Sigmoid colon (tissue), 7 donors: ENCODE results near the gene DIO3. TPM values are rescaled to one million over a fixed set of nuclear protein-coding genes. Genes with fewer than 3 reads are reported as not detected.

ENCODE experiments used
- DNase-seq: peaks from one replicate; pipeline ENCODE4 v3.0.0-alpha.2; 2019
- H3K27ac ChIP-seq, 4 donors: fragments of 200-600 bp; sonication (generic); one replicate each; pipeline ENCODE4 v1.5.1; 2016 to 2019; ENCODE audit warnings: mild to moderate bottlenecking in 1 of 4
- H3K27me3 ChIP-seq, 3 donors: fragments of 200-600 bp; sonication (generic); one replicate each; pipeline ENCODE4 v1.5.1; 2019; ENCODE audit warnings: mild to moderate bottlenecking in 1 of 3
- H3K36me3 ChIP-seq, 4 donors: fragments of 200-600 bp; sonication (generic); one replicate each; pipeline ENCODE4 v1.5.1; 2016 to 2019
- H3K4me1 ChIP-seq, 4 donors: fragments of 200-600 bp; sonication (generic); one replicate each; pipeline ENCODE4 v1.5.1; 2017 to 2019
- H3K4me3 ChIP-seq, 4 donors: fragments of 200-600 bp; sonication (generic); one replicate each; pipeline ENCODE4 v1.5.1; 2017 to 2019; ENCODE audit warnings: mild to moderate bottlenecking in 2 of 4, moderate library complexity in 1 of 4
- H3K9me3 ChIP-seq, 4 donors: fragments of 200-600 bp in 3 of 4; sonication (generic) in 3 of 4; one replicate each; pipeline versions ENCODE4 v1.5.1 to v1.6.1; 2013 to 2019
- CTCF ChIP-seq, 4 experiments: fragments of 450-650 bp in 3 of 4; fragments of 200-600 bp in 1 of 4; IDR thresholded peaks; one replicate each; pipeline ENCODE4 v1.5.1; 2016 to 2019; ENCODE audit warnings: antibody characterized with exemption in 4 of 4, mild to moderate bottlenecking in 3 of 4, moderate library complexity in 2 of 4
- EP300 ChIP-seq, 4 donors: sonication (generic); formaldehyde crosslinking; IDR thresholded peaks; one replicate each; pipeline ENCODE4 v1.6.1; 2017; ENCODE audit warnings: antibody characterized with exemption in 4 of 4
- POLR2A ChIP-seq, 2 donors: fragments of 450-650 bp; IDR thresholded peaks; one replicate each; pipeline ENCODE4 v1.6.1; 2016; ENCODE audit warnings: antibody characterized with exemption in 2 of 2, mild to moderate bottlenecking in 2 of 2, moderate library complexity in 2 of 2
- POLR2AphosphoS5 ChIP-seq, 4 donors: sonication (generic); formaldehyde crosslinking; IDR thresholded peaks; one replicate each; pipeline ENCODE4 v1.6.1; 2017; ENCODE audit warnings: antibody characterized with exemption in 4 of 4
- WGBS, 2 donors: extraction: QIAGEN DNeasy Blood & Tissue Kit; methylation state at CpG; one replicate each; pipeline ENCODE4 v1.1.7; 2013; 5-methylcytosine and 5-hydroxymethylcytosine counted together
- intact Hi-C: fragments of 100-400 bp; cut with DNase I; formaldehyde crosslinking; loops from one replicate; pipeline ENCODE4 v1.15.1; 2023
- polyA plus RNA-seq, 3 donors: library from polyadenylated mRNA; stranded (reverse); fragments of 200-250 nt; gene quantifications; one replicate each; pipeline ENCODE4 v1.2.3, GENCODE V29; 2013
- total RNA-seq, 4 donors: library from RNA; depleted of rRNA; stranded (reverse); fragments of >200 nt; gene quantifications; one replicate each; pipeline ENCODE4 v1.1.0, GENCODE V29; 2016
- donor health status: healthy with polysubstance abuse.
- donor health status: Bipolar disorder and iron deficiency.
- donor health status: healthy.

The DIO3 gene
- total and polyA plus RNA-seq, 7 donors: 0.23 to 6.0 (median 2.4) TPM

GRCh38 chr14:101583715-101584054 is 22.4 kb downstream of the DIO3 start:
- H3K9me3 ChIP-seq: no peaks in the 10 kb centered on the region
- no peaks in the 10 kb centered on the region for H3K36me3 ChIP-seq
- H3K4me3 ChIP-seq: no peak overlapping the region
- H3K27me3 ChIP-seq: peaks cover 0 to 36% (median 0%) of the 10 kb centered on the region in 3 donors
- no peak overlapping the region for H3K27ac ChIP-seq
- TF ChIP-seq EP300 (IDR thresholded peaks at IDR 0.05) (no peak), CTCF (IDR thresholded peaks at IDR 0.05) (no peak), POLR2A (IDR thresholded peaks at IDR 0.05) (no peak)
- intact Hi-C loops: no loop called here
- no peaks in the 10 kb centered on the region for H3K4me1 ChIP-seq
- WGBS, 2 donors: 80 to 86% methylated on average over 7 of the region's 7 CpGs
- no peak for DNase-seq

DNA sequence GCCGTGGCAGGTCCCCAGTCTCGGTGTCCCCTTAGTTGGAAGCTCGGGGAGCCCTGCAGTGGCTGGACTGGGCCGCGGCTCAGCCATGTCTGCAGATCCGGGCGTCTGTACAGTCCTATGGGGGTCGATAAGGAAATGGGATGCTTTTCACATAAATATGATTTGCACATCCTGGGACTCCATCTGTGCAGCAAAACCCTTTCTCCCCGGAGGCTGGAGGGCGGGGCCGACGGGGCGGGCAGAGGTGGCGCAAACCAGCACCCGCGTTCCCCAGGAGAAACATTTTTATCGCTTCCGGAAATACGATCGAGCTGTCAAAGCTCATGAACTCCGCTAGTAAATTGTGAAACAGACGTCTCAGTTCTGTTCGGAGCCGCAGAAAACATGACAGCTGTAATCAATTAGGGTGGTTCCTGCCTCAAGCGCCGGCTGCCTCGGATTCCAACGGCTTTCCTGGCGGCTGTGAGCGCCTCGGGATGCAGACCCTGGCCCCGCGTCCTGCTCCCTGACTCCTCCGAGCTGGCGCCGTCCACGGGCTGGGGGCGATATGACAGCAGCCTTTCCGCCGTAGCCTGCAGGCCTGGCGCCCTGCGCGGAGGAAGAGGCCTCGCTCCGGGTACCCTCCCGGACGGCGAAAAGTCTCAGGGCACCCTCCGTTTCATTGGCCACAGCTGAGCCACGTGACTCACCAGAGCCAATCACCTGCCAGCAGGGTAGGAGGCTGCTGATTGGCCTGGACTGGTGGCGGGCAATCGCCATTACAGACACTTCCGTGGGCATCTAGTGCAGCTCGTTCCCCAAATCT is 23.0 kb downstream of the DIO3 start:
- DNase-seq: no peak
- H3K9me3 ChIP-seq: no peaks in the 10 kb centered on the region
- no peaks in the 10 kb centered on the region for H3K36me3 ChIP-seq
- 80 to 83% methylated on average over 54 of the region's 54 CpGs for WGBS, 2 donors
- H3K27ac ChIP-seq: no peak overlapping the region
- peak in 1 of 4 donors; percentile 21 for TF ChIP-seq POLR2AphosphoS5 (IDR thresholded peaks at IDR 0.05)
- no peak for TF ChIP-seq EP300 (IDR thresholded peaks at IDR 0.05)
- intact Hi-C loops: no loop called here
- H3K4me3 ChIP-seq: no peak overlapping the region
- H3K4me1 ChIP-seq: no peaks in the 10 kb centered on the region
- peaks cover 0 to 32% (median 0%) of the 10 kb centered on the region in 3 donors for H3K27me3 ChIP-seq

- intact Hi-C loops: no loop called here
- no peak for DNase-seq
- TF ChIP-seq POLR2AphosphoS5 (IDR thresholded peaks at IDR 0.05): no peak
- TF ChIP-seq CTCF (IDR thresholded peaks at IDR 0.05): no peak
- TF ChIP-seq EP300 (IDR thresholded peaks at IDR 0.05): no peak
- no peak for TF ChIP-seq POLR2A (IDR thresholded peaks at IDR 0.05)
- H3K27me3 ChIP-seq: peaks cover 0 to 32% (median 0%) of the 10 kb centered on the region in 3 donors
- no peak overlapping the region for H3K4me3 ChIP-seq
- 91 to 92% methylated on average over 6 of the region's 6 CpGs for WGBS, 2 donors
- no peaks in the 10 kb centered on the region for H3K9me3 ChIP-seq
- no peak overlapping the region for H3K27ac ChIP-seq
- H3K36me3 ChIP-seq: no peaks in the 10 kb centered on the region
- H3K4me1 ChIP-seq: no peaks in the 10 kb centered on the region
Observed at GRCh38 chr14:101585211-101585610, 23.9 kb downstream of the DIO3 start.

GRCh38 chr14:101586531-101587430 is 25.5 kb downstream of the DIO3 start:
- WGBS, 2 donors: 73 to 83% methylated on average over 17 of the region's 17 CpGs
- Histone ChIP-seq H3K9me3 (no peaks in the 10 kb centered on the region), H3K27me3 (peaks cover 0 to 26% (median 0%) of the 10 kb centered on the region in 3 donors), H3K36me3 (no peaks in the 10 kb centered on the region), H3K4me3 (no peak overlapping the region), H3K4me1 (no peaks in the 10 kb centered on the region), H3K27ac (no peak overlapping the region)
- no peak for DNase-seq
- TF ChIP-seq POLR2AphosphoS5 (IDR thresholded peaks at IDR 0.05): no peak
- TF ChIP-seq POLR2A (IDR thresholded peaks at IDR 0.05): no peak
- TF ChIP-seq CTCF (IDR thresholded peaks at IDR 0.05): no peak
- no peak for TF ChIP-seq EP300 (IDR thresholded peaks at IDR 0.05)
- intact Hi-C loops: no loop called here

GRCh38 chr14:101587441-101587911 is 26.2 kb downstream of the DIO3 start:
- TF ChIP-seq POLR2A (IDR thresholded peaks at IDR 0.05) (no peak), EP300 (IDR thresholded peaks at IDR 0.05) (no peak), CTCF (IDR thresholded peaks at IDR 0.05) (no peak), POLR2AphosphoS5 (IDR thresholded peaks at IDR 0.05) (no peak)
- no peak for DNase-seq
- H3K4me1 ChIP-seq: no peaks in the 10 kb centered on the region
- no peaks in the 10 kb centered on the region for H3K9me3 ChIP-seq
- H3K27ac ChIP-seq: no peak overlapping the region
- 91 to 94% methylated on average over 29 of the region's 29 CpGs for WGBS, 2 donors
- no peak overlapping the region for H3K4me3 ChIP-seq
- H3K27me3 ChIP-seq: peaks cover 0 to 26% (median 0%) of the 10 kb centered on the region in 3 donors
- intact Hi-C loops: no loop called here
- H3K36me3 ChIP-seq: no peaks in the 10 kb centered on the region
